ACHN (cell line): ENCODE results near the gene OPCML.

ENCODE experiments used
- DNase-seq: peaks from one replicate; pipeline ENCODE4 v3.0.0-alpha.2; 2015
- in situ Hi-C: cut with HindIII; loops from 2 replicates; pipeline ENCODE4 v1.10.0; 2017; ENCODE audit warnings: low sequenced_read_pairs, low pct_ligation_motif_present, low pct_unique_long_range_greater_than_20kb

OPCML gene

GRCh38 chr11:133386262-133386661 is 146.0 kb downstream of the OPCML start:
- in situ Hi-C loops: no loop called here
- DNase-seq: no peak

GRCh38 chr11:133385781-133386180 is 146.5 kb downstream of the OPCML start:
- no peak for DNase-seq
- in situ Hi-C loops: no loop called here

GRCh38 chr11:133384731-133385130 is 147.6 kb downstream of the OPCML start:
- DNase-seq: no peak

GRCh38 chr11:133383689-133384088 is 148.6 kb downstream of the OPCML start:
- DNase-seq: no peak
- in situ Hi-C loops: no loop called here

More at GRCh38 chr11:133384731-133385130, 147.6 kb downstream of the OPCML start:
- in situ Hi-C loops: no loop called here

GRCh38 chr11:133383201-133383600 is 149.1 kb downstream of the OPCML start:
- in situ Hi-C loops: no loop called here
- DNase-seq: no peak

- in situ Hi-C loops: no loop called here
- no peak for DNase-seq
Observed at GRCh38 chr11:133382131-133382812, 150.0 kb downstream of the OPCML start.

- no peak for DNase-seq
- in situ Hi-C loops: no loop called here
Observed at GRCh38 chr11:133381761-133382130, 150.6 kb downstream of the OPCML start.

GRCh38 chr11:133366147-133366546 is 166.2 kb downstream of the OPCML start:
- DNase-seq: no peak
- in situ Hi-C loops: no loop called here

- DNase-seq: no peak
- in situ Hi-C loops: no loop called here
Observed at GRCh38 chr11:133362916-133363315, 169.4 kb downstream of the OPCML start.

GRCh38 chr11:133362156-133362555 is 170.1 kb downstream of the OPCML start:
- DNase-seq: no peak
- in situ Hi-C loops: no loop called here

- in situ Hi-C loops: no loop called here
Observed at GRCh38 chr11:133361689-133361994, 170.7 kb downstream of the OPCML start.

GRCh38 chr11:133360860-133361688 is 171.2 kb downstream of the OPCML start:
- DNase-seq: no peak
- in situ Hi-C loops: no loop called here

More at GRCh38 chr11:133361689-133361994, 170.7 kb downstream of the OPCML start:
- no peak for DNase-seq

- DNase-seq: no peak
- in situ Hi-C loops: no loop called here
Observed at GRCh38 chr11:133355095-133355494, 177.2 kb downstream of the OPCML start.

GRCh38 chr11:133354069-133354468 is 178.2 kb downstream of the OPCML start:
- no peak for DNase-seq
- in situ Hi-C loops: no loop called here

- DNase-seq: no peak
- in situ Hi-C loops: no loop called here
Observed at GRCh38 chr11:133350045-133350444, 182.3 kb downstream of the OPCML start.

GRCh38 chr11:133347988-133348387 is 184.3 kb downstream of the OPCML start:
- in situ Hi-C loops: no loop called here
- no peak for DNase-seq

GRCh38 chr11:133346137-133346536 is 186.2 kb downstream of the OPCML start:
- in situ Hi-C loops: no loop called here
- no peak for DNase-seq

GRCh38 chr11:133343951-133344350 is 188.3 kb downstream of the OPCML start:
- in situ Hi-C loops: no loop called here
- peak; percentile 2 for DNase-seq

GRCh38 chr11:133339495-133340140 is 192.7 kb downstream of the OPCML start:
- no peak for DNase-seq
- in situ Hi-C loops: no loop called here

- in situ Hi-C loops: no loop called here
- no peak for DNase-seq
Observed at GRCh38 chr11:133338588-133338987, 193.7 kb downstream of the OPCML start.
